Gastroesophageal sphincter (tissue), 3 donors: ENCODE measurements around the gene MYBPC1.

Experiments
- EP300 ChIP-seq: sonication (generic); formaldehyde crosslinking; IDR thresholded peaks from one replicate; pipeline ENCODE4 v1.6.1; 2017; ENCODE audit warnings: antibody characterized with exemption, mild to moderate bottlenecking
- POLR2A ChIP-seq, 2 donors: fragments of 450-650 bp; IDR thresholded peaks; one replicate each; pipeline ENCODE4 v1.6.1; 2017; ENCODE audit warnings: antibody characterized with exemption in 2 of 2, mild to moderate bottlenecking in 2 of 2, moderate library complexity in 1 of 2
- POLR2AphosphoS5 ChIP-seq: sonication (generic); formaldehyde crosslinking; IDR thresholded peaks from one replicate; pipeline ENCODE4 v1.6.1; 2017; ENCODE audit warnings: antibody characterized with exemption
- TF ChIP-seq, protein P1 (sequence below), 4 experiments: fragments of 200-600 bp in 2 of 4; fragments of 450-650 bp in 2 of 4; sonication (generic) in 1 of 4; IDR thresholded peaks; one replicate each; pipeline ENCODE4 v1.5.1; 2017 to 2019; ENCODE audit warnings: antibody characterized with exemption in 4 of 4, mild to moderate bottlenecking in 2 of 4, moderate library complexity in 2 of 4

DNA sequence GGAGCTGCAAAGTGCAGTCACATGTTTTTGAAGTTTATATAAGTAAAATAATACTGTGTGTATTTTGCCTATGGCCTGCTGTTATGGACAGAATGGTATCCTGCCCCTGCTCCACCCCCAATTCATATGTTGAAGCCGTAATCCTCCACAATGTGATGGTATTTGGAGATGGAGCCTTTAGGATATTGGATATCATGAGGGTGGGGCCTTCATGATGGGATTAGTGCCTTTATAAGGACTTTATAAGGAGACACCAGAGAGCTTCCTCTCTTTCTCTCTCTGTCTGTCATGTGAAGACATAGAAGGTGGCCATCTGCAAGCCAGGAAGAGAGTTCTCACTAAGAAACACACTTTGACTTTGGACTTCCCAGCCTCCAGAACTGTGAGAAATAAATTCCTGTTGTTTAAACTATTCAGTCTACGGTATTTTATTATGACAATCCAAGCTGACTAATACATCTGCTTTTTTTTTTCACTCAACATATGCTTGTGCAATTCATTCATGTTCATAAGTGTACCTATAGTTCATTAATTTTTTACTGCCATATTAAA lies 99.6 kb downstream of the MYBPC1 start:
- TF ChIP-seq, protein P1, sequence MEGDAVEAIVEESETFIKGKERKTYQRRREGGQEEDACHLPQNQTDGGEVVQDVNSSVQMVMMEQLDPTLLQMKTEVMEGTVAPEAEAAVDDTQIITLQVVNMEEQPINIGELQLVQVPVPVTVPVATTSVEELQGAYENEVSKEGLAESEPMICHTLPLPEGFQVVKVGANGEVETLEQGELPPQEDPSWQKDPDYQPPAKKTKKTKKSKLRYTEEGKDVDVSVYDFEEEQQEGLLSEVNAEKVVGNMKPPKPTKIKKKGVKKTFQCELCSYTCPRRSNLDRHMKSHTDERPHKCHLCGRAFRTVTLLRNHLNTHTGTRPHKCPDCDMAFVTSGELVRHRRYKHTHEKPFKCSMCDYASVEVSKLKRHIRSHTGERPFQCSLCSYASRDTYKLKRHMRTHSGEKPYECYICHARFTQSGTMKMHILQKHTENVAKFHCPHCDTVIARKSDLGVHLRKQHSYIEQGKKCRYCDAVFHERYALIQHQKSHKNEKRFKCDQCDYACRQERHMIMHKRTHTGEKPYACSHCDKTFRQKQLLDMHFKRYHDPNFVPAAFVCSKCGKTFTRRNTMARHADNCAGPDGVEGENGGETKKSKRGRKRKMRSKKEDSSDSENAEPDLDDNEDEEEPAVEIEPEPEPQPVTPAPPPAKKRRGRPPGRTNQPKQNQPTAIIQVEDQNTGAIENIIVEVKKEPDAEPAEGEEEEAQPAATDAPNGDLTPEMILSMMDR (IDR thresholded peaks at IDR 0.05): no peak
- TF ChIP-seq POLR2AphosphoS5 (no peak), EP300 (no peak), POLR2A (IDR thresholded peaks at IDR 0.05) (no peak)
